ENCODE measurements around the gene MARCHF11. TPM values are rescaled to one million over a fixed set of nuclear protein-coding genes. Genes with fewer than 3 reads are reported as not detected.

The MARCHF11 gene
- total and polyA plus RNA-seq, 2 of the 4 experiments (the other 2 are of a cell fraction), result not detected

DNA sequence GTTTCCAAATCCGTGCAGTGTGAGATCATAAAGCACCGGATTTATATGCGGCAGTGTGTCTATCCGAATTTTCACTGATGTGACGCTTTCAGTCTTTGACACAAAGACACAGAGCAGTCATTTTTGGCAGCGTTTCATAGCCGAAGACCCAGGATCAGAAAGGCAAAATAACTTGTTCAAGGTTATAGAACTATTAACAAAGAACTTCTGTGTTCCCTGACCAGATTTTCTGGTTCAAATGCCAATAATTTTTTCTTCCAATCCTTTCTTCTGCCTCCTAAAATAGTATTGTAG lies 1.1 kb upstream of the MARCHF11 start:
- BruUV-seq (replicated peaks), result no TSS peak
- H2AK5ac ChIP-seq (ENCODE audit: low read depth, low read length), result no peak overlapping the region
- no peak overlapping the region for H3K27ac ChIP-seq (ENCODE audit: insufficient read depth, low read length)
- H2BK15ac ChIP-seq (ENCODE audit: low read depth, low read length), result no peak overlapping the region
- no peak overlapping the region for H2BK5ac ChIP-seq (ENCODE audit: low read depth, low read length, poor library complexity, severe bottlenecking)
- H3K18ac ChIP-seq (ENCODE audit: low read depth, low read length), result no peak overlapping the region
- no peak overlapping the region for H3K23ac ChIP-seq (ENCODE audit: low read depth, low read length)
- 35% methylated on average over 4 of the region's 7 CpGs; no CpG with 5 or more reads in 1 of the 2 experiments for WGBS, 2 experiments (ENCODE audit: extremely low coverage in 2 of 2, insufficient read length in 1 of 2)
- POLR2A ChIA-PET (ENCODE audit: unreplicated experiment), result no interaction called here
- CTCF ChIA-PET, result no interaction called here
- no peak overlapping the region for H2BK20ac ChIP-seq (ENCODE audit: low read depth, low read length)
- no peak overlapping the region for H4K5ac ChIP-seq (ENCODE audit: low read depth, low read length)
- H2BK120ac ChIP-seq (ENCODE audit: low read depth, low read length), result no peak overlapping the region
- intact Hi-C loops (cut with micrococcal nuclease) (no loop called here), in situ Hi-C loops (cut with MboI; ENCODE audit: low sequenced_read_pairs) (no loop called here), dilution Hi-C loops (cut with HindIII; ENCODE audit: low sequenced_read_pairs, unreplicated experiment) (no loop called here)
- H3K36me3 ChIP-seq (ENCODE audit: control insufficient read depth, insufficient read depth, low read length), result no peaks in the 10 kb centered on the region
- no peaks in the 10 kb centered on the region for H4K20me1 ChIP-seq (ENCODE audit: insufficient read depth, low read length)
- H3K27me3 ChIP-seq (ENCODE audit: control insufficient read depth, insufficient read depth, low read length), result peaks cover 16% of the 10 kb centered on the region
- no peak overlapping the region for H3K9ac ChIP-seq (ENCODE audit: low read depth, low read length)
- no peak overlapping the region for H4K8ac ChIP-seq (ENCODE audit: low read depth in 2 of 2, low read length in 2 of 2)
- H3K4me1 ChIP-seq (ENCODE audit: control insufficient read depth, insufficient read depth, low read length), result no peaks in the 10 kb centered on the region
- H3K79me1 ChIP-seq (ENCODE audit: low read depth in 1 of 2, low read length in 2 of 2), result no peaks in the 10 kb centered on the region
- no peak overlapping the region for H3K4ac ChIP-seq (ENCODE audit: low read depth, low read length)
- no peak overlapping the region for H4K91ac ChIP-seq (ENCODE audit: insufficient read depth, low read depth, low read length)
- H3K9me1 ChIP-seq (ENCODE audit: insufficient read depth, low read length), result no peaks in the 10 kb centered on the region
- no peak overlapping the region for H2AFZ ChIP-seq (replicated peaks; ENCODE audit: low read length, poor library complexity)
- H2AK9ac ChIP-seq (replicated peaks; ENCODE audit: low read depth, low read length, poor library complexity), result no peak overlapping the region
- TF ChIP-seq RAD21 (IDR thresholded peaks at IDR 0.05; ENCODE audit: low read length) (no peak), FOS (IDR thresholded peaks at IDR 0.05; ENCODE audit: low read depth, low read length) (no peak), MXI1 (IDR thresholded peaks at IDR 0.05; ENCODE audit: borderline replicate concordance, low read depth, low read length) (no peak), POLR2A (IDR thresholded peaks at IDR 0.05; ENCODE audit: low read depth, low read length) (no peak)
- TF ChIP-seq, protein P1, sequence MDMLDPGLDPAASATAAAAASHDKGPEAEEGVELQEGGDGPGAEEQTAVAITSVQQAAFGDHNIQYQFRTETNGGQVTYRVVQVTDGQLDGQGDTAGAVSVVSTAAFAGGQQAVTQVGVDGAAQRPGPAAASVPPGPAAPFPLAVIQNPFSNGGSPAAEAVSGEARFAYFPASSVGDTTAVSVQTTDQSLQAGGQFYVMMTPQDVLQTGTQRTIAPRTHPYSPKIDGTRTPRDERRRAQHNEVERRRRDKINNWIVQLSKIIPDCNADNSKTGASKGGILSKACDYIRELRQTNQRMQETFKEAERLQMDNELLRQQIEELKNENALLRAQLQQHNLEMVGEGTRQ (IDR thresholded peaks at IDR 0.05; ENCODE audit: low read depth, low read length), result no peak
- TF ChIP-seq, protein P2, sequence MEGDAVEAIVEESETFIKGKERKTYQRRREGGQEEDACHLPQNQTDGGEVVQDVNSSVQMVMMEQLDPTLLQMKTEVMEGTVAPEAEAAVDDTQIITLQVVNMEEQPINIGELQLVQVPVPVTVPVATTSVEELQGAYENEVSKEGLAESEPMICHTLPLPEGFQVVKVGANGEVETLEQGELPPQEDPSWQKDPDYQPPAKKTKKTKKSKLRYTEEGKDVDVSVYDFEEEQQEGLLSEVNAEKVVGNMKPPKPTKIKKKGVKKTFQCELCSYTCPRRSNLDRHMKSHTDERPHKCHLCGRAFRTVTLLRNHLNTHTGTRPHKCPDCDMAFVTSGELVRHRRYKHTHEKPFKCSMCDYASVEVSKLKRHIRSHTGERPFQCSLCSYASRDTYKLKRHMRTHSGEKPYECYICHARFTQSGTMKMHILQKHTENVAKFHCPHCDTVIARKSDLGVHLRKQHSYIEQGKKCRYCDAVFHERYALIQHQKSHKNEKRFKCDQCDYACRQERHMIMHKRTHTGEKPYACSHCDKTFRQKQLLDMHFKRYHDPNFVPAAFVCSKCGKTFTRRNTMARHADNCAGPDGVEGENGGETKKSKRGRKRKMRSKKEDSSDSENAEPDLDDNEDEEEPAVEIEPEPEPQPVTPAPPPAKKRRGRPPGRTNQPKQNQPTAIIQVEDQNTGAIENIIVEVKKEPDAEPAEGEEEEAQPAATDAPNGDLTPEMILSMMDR (conservative IDR thresholded peaks at IDR 0.05; ENCODE audit: low read depth, low read length), result no peak
- no peak overlapping the region for H3K4me2 ChIP-seq (ENCODE audit: low read depth, low read length)
- DNase-seq (no peak), ATAC-seq (ENCODE audit: low read depth) (no peak)
- no peak overlapping the region for H3K14ac ChIP-seq (replicated peaks; ENCODE audit: low read depth, low read length)
- no peak overlapping the region for H3K4me3 ChIP-seq (ENCODE audit: insufficient read depth, low read depth, low read length)
- no peaks in the 10 kb centered on the region for H3K9me3 ChIP-seq (ENCODE audit: control insufficient read depth, insufficient read depth, low read length)
- no peak overlapping the region for H3K56ac ChIP-seq (ENCODE audit: extremely low read depth, insufficient read depth, low read length)
